Measurements from ENCODE around the gene CFAP52.
A peak's percentile ranks its signal among the peaks of the same experiment; 100 is the strongest.
"Not testable (repeated sequence)": the region's sequence is repeated elsewhere in the genome, so short reads cannot be mapped to it uniquely, and the experiment has no call there.

Gene CFAP52, protein sequence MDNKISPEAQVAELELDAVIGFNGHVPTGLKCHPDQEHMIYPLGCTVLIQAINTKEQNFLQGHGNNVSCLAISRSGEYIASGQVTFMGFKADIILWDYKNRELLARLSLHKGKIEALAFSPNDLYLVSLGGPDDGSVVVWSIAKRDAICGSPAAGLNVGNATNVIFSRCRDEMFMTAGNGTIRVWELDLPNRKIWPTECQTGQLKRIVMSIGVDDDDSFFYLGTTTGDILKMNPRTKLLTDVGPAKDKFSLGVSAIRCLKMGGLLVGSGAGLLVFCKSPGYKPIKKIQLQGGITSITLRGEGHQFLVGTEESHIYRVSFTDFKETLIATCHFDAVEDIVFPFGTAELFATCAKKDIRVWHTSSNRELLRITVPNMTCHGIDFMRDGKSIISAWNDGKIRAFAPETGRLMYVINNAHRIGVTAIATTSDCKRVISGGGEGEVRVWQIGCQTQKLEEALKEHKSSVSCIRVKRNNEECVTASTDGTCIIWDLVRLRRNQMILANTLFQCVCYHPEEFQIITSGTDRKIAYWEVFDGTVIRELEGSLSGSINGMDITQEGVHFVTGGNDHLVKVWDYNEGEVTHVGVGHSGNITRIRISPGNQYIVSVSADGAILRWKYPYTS

DNA sequence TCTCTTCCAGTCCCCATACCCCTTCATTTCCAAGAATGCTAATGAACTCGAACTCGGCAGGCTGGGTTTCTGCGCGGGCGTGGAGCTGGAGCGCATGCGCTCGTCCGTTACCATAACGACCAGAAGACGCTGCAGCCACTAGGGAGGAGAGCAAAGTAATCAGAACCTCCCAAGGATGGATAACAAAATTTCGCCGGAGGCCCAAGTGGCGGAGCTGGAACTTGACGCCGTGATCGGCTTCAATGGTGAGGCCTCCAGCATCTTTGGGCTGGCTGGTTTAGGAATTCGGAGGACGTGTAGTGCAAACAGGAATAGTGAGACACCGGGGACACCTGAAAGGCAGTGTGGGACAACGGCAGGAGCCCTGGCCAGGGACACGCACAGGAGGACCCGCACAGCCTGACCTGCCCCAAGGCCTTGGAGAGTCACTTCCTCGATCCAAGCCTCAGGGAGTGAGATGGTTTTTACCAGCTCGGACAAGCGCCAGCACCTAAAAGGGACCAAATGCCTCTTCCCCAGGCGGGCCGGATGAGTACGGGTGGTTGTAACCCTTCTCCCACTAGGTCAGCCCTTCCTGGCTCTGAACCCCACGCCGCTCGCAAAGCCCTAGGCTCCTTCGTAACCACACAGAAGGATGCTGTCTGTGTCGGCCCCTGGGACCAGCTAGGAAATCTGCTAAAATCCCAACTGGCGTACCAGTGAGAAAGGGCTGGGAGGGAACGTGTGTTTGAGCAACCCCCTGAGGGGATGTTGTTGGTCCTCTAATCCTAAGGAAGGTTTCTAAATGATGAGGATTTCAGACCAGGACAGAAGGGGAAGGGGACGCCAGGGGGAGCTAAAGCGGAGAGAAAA lies at the start of gene CFAP52:
CFAP52 (plus strand) TSS at position 122 of the 852 bp plus-strand sequence; CDS start at position 176, 54 bp downstream.
- FAIRE-seq: peak; percentile 93

DNA sequence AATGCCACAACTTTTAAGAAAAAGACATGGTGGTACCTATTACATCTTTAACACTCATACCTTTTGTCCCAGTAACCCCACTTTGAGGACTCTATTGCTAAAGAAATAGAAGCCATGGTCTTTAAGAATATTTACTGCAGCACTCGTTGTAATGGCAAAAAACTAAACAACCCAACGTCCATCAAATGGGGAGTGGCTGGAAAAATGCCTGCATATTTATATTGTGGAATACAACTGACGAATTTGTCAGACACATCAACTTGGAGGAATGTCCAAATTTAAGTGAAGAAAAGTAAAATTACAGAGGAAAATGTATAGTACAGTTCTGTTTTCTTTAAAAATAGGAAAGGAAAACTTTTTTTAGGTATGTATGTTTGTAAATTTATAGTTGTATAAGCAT lies 48.7 kb upstream of the CFAP52 start:
- no peak for FAIRE-seq

DNA sequence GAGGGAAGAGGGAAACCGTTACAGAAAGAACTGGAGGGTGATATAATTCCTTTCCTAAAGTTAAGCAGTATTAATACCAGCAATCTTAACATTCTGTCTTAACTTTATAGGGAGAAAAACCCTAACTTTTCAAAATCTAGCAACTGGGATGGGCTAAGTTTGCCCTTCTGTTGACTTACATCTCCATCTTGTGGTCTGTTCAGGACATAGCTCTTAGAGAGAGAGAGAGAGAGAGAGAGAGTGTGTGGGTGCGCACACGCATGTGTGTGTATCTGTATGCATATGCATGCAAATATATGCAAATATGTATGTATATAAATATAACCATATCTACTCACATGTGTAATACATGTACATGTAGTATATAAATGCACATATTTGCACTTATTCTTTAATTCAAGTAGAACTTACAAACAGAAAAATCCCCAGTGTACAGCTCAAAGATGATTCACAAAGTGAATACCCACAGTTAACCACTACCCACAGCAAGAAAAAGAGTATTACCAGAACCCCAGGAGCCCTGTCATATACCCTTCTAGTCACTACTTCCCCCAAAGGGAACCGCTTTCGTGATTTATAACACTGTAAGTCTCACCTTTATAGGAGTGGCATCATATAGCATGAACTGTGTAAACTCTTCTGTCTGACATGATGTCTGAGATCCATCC lies 47.3 kb upstream of the CFAP52 start:
- peak; percentile 56 for FAIRE-seq

GRCh38 chr17:9531034-9531433 lies 45.4 kb upstream of the CFAP52 start:
- FAIRE-seq: no peak

- no peak for FAIRE-seq
Observed at GRCh38 chr17:9532715-9533114, 43.7 kb upstream of the CFAP52 start.

DNA sequence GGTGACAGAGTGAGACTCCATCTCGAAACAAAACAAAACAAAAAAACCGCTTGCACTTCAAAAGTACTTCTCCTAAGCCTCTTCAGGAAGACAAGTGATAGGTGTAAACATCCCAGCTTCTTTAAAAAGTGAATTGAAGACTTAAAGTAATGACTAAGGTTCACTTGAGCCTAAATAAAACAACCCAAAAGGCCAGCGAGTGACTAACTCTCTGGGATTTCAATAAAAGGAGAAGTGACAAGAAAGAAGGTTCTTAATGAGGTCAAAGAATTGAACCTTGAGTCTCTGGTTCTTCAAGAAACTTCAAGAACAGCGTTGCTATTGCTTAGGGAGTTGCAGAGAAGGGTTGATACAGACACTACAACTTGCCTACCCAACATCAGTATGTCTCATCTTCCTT lies 43.0 kb upstream of the CFAP52 start:
- FAIRE-seq: no peak

GRCh38 chr17:9536061-9536460 lies 40.4 kb upstream of the CFAP52 start:
- no peak for FAIRE-seq

- no peak for FAIRE-seq
Observed at GRCh38 chr17:9537177-9537776, 39.2 kb upstream of the CFAP52 start.

DNA sequence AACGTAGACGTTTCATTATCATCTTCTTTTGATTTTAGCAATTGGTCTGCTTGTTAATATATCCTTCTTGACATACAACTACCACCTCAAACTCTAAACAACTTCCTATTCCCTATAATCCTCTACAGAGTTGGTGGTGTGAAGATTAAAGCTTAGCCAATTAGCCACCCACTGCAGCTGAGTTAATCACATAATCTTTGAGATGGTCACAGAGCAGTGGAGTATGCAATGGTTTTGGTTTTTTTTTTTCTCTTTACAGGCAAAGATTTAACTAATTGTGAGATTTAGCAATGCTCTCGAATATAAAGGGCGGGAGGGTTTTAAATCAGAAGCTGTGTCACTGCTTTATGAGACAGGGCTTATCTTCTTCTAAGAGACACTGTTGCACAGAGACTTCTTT lies 37.8 kb upstream of the CFAP52 start:
- no peak for FAIRE-seq

- no peak for FAIRE-seq
Observed at GRCh38 chr17:9541718-9542117, 34.7 kb upstream of the CFAP52 start.

- no peak for FAIRE-seq
Observed at GRCh38 chr17:9544221-9544620, 32.2 kb upstream of the CFAP52 start.

GRCh38 chr17:9549215-9549614 lies 27.2 kb upstream of the CFAP52 start:
- FAIRE-seq: no peak

DNA sequence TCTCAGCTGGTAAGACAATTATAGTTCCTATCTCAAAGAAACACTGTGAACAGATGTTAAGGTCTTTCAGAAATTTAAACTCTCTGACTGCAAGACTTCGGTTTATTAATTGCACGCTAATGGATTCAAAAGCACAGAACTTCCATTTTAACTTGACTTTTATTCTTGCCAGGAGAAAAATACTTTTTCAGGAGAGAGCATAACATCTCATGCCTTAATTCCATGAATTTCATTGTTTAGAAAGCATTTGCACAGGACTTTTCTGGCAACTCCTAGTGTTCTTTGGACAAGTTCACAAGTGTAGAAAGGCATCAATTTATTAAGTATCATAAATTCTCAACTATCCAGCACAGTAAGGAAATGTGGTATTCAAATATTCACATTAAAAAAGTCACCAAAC lies 23.3 kb upstream of the CFAP52 start:
- FAIRE-seq: no peak

- no peak for FAIRE-seq
Observed at GRCh38 chr17:9553596-9553995, 22.8 kb upstream of the CFAP52 start.

DNA sequence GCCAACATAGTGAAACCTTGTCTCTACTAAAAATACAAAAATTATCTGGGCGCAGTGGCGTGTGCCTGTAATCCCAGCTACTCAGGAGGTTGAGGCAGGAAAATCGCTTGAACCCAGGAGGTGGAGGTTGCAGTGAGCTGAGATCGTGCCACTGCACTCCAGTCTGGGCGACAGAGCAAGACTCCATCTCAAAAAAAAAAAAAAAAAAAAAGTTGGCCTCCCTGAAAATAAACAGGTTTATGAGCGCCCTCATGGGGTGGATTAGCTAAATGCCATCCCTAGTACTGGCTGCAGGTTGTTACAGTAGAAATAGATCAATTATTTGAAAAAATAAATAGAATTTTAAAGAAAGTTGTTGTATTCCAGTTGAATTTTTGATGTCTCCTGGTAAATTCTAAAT lies 21.7 kb upstream of the CFAP52 start:
- FAIRE-seq: peak; percentile 68

DNA sequence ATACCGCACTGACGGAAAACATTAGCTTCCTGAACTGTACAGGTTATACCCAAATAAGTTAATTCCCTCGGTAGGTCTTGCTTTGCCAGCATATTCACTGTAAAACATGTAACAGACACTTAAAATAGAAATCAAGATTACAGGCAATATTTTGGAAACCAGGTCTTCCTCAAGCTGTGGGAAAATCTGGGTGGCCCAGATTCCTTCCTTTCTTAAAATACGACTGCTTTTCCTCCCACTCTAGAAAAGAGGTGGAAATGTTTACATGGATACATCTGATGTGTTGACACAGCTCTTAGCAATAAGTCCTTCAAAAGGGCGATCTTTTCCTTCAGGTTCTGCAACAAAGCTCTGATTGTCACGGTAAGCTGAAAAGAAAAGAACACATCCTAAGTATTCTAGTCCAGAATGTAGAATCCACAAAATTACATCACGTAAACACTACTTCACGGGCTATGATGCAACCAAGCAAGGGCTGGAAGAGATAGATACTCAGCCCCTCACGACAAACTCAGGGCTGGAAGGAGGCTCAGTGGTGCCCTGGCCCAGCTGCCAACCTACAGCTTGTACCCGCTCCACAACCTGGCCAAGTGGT lies 19.2 kb upstream of the CFAP52 start:
- FAIRE-seq: no peak

DNA sequence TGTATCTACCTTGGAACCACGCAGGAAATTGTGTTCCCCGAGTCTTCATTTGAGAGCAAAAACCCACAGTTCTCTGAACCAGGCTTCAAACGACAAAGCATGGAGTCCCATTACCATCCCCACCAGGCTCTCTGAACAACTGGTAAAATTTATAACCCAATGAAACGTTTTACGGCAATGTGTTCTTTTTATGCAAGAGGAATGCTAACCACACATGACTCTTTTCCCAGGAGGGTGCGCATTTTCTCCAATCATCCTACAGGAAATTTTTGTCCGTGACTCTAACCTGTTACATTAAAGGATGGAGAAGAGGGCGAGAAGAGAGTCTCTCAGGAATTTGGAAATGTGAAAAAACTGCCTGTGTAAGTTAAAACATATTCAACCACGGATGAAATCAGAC lies 18.6 kb upstream of the CFAP52 start:
- no peak for FAIRE-seq

DNA sequence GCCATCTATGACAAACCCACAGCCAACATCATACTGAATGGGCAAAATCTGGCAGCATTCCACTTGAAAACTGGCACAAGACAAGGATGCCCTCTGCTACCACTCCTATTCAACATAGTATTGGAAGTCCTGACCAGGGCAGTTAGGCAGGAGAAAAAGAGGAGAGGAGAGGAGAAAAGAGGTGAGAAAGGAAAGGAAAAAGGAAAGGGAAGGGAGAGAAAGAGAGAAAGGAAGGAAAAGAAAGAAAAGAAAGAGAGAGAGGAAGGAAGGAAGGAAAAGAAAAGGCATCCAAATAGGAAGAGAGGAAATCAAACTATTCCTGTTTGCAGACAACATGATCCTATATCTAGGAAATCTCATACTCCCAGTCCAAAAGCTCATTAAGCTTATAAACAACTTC lies 12.3 kb upstream of the CFAP52 start:
- no peak for FAIRE-seq

DNA sequence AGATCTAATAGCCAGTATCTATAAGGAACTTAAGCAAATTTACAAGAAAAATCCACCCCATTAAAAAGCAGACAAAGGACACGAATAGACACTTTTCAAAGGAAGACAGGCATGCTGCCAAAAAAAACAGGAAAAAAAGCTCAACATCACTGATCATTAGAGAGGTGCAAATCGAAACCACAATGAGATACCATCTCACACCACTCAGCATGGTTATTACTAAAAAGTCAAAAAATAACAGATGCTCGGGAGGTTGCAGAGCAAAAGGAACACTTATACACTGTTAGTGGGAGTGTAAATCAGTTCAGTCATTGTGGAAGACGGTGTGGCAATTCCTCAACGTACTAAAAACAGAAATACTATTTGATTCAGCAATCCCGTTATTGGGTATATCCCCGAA lies 10.4 kb upstream of the CFAP52 start:
- no peak for FAIRE-seq

GRCh38 chr17:9566739-9567138 lies 9.7 kb upstream of the CFAP52 start:
- FAIRE-seq: not testable (repeated sequence)

DNA sequence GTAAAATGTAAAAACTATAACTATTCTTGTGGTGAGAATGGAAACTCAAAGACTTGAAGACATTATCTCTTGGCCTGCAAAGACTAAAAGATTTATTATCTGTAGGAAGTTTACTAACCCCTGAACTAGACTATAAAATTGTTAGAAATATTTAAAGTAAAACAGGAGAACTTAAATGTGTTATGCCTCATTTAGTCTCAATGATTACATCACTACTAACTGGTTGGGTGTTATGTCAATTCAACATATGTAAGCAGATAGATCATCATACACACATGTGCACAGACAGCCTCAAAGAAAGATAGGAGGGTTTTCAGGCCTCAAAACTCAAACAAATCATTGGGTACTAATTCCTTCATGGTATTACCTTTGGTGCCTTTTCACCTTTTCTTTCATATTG lies 8.4 kb upstream of the CFAP52 start:
- no peak for FAIRE-seq

DNA sequence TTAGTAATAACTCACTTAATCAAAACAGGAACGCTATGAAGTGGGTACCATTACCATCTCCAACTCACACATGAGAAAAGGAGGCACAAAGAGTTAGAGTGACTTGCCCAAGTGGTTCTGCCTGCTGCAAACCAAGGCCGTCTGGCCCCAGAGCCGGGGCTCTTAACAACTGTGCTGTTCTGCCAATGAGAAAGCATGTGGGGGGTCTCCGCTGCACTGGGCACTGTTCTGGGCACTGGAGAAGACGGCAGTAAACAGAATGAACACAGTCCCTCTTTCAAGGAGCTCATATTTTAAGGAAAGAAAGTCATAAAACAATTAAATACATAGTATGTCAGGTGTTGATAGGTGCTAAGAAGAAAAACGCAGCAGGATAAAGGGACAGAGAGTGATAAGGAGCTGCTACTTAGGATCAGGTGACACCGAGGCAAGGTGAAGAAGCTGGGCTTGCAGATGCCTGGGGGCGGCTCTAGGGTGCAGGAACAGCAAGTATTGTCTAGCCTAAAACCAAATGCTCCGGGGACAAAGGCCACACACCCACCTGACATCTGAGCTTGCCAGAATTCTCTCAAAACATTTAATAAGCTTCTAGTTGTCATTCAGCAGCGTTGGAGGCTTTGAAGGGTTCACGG lies 7.4 kb upstream of the CFAP52 start:
- FAIRE-seq: no peak
